GM12878 (cell line): ENCODE measurements around the gene POLA2.

Experiments used
- EP300 ChIP-seq, 2 experiments: fragments of 150-350 bp in 1 of 2; IDR thresholded peaks; 2 replicates each; pipeline ENCODE4 v1.6.1; 2011 to 2012; ENCODE audit warnings: low read depth in 2 of 2, low read length in 2 of 2, borderline replicate concordance in 1 of 2, improper control_type of control experiment in 1 of 2, inconsistent platforms in 1 of 2; ENCODE audit not compliant: control insufficient read depth in 1 of 2
- HDAC2 ChIP-seq: fragments of 200-600 bp; sonication (generic); IDR thresholded peaks from 2 replicates; pipeline ENCODE4 v1.6.1; 2017
- JUND ChIP-seq: IDR thresholded peaks from 2 replicates; pipeline ENCODE4 v1.6.1; 2012; ENCODE audit warnings: low read depth, mild to moderate bottlenecking, low read length, improper control_type of control experiment, moderate library complexity
- TF ChIP-seq, protein P1 (sequence below): IDR thresholded peaks from 2 replicates; pipeline ENCODE4 v1.6.1; 2012; ENCODE audit warnings: low read depth, low read length, improper control_type of control experiment

DNA sequence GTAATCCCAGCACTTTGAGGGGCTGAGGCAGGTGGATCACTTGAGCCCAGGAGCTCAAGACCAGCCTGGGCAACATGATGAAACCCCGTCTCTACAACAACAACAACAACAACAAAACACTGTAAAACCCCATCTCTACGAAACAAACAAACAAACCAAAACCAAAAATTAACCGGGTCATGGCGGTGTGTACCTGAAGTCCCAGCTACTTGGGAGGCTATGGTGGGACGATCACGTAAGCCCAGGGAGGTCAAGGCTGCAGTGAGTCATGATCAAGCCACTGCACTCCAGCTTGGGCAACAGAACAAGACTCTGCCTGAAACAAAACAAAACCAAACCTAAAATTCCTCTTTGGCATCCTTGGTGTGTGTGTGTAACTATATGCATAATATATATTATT, 7.0 kb upstream of the POLA2 start:
- no peak for TF ChIP-seq JUND
- TF ChIP-seq, protein P1, sequence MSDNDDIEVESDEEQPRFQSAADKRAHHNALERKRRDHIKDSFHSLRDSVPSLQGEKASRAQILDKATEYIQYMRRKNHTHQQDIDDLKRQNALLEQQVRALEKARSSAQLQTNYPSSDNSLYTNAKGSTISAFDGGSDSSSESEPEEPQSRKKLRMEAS = no peak
- no peak for TF ChIP-seq HDAC2
- TF ChIP-seq EP300 (IDR thresholded peaks at IDR 0.05; ENCODE audit: borderline replicate concordance in 1 of 2, control insufficient read depth in 1 of 2, low read depth in 2 of 2, low read length in 2 of 2) = no peak
